LNCAP (cell line): ENCODE results near the gene PXDN.

ENCODE experiments used
- CTCF ChIP-seq: fragments of 450-650 bp; IDR thresholded peaks from 2 replicates; pipeline ENCODE4 v1.5.1; 2017; ENCODE audit warnings: mild to moderate bottlenecking

PXDN gene

GRCh38 chr2:1586923-1587840 lies 157.1 kb downstream of the PXDN start:
- TF ChIP-seq CTCF = no peak

GRCh38 chr2:1586251-1586922 lies 157.9 kb downstream of the PXDN start:
- no peak for TF ChIP-seq CTCF

DNA sequence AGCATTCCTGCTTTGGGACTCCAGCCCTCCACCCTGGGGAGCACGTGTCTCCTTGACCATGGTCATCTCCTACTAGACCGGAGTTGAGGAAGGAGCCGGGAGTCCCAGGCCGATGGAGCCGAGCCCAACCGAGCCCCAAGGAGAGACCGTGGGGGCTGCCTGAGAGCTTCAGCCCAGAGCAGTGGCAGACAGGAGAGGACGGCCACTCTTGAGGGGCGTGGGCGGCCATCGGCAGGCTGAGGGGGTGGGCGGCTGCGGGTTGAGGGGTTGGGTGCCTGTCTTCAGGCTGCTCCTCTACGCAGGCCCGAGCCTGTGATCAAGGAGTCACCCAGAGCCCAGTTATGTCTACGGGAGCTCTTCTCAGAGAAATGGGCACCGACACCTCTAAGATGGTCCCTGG lies 158.7 kb downstream of the PXDN start:
- TF ChIP-seq CTCF = no peak

GRCh38 chr2:1584691-1585485 lies 159.4 kb downstream of the PXDN start:
- no peak for TF ChIP-seq CTCF

GRCh38 chr2:1584051-1584531 lies 160.2 kb downstream of the PXDN start:
- no peak for TF ChIP-seq CTCF

- TF ChIP-seq CTCF = no peak
These were observed 161.4 kb downstream of the PXDN start for GRCh38 chr2:1582891-1583341.

GRCh38 chr2:1581965-1582625 lies 162.2 kb downstream of the PXDN start:
- no peak for TF ChIP-seq CTCF
